K562 (cell line): ENCODE measurements around the gene PPP2R5A. TPM values are rescaled to one million over a fixed set of nuclear protein-coding genes. Genes with fewer than 3 reads are reported as not detected.

ENCODE experiments used
- CC2D1A ChIP-seq: fragments of 450-650 bp; IDR thresholded peaks from 2 replicates; pipeline ENCODE4 v1.6.1; 2017; ENCODE audit warnings: mild to moderate bottlenecking
- CREM ChIP-seq: IDR thresholded peaks from 2 replicates; pipeline ENCODE4 v1.6.1; 2014; ENCODE audit warnings: antibody characterized with exemption, low read depth
- FOXJ2 ChIP-seq: fragments of 200-800 bp; sonication (Bioruptor generic); IDR thresholded peaks from 2 replicates; pipeline ENCODE4 v1.6.1; 2016; ENCODE audit warnings: missing genetic modification characterization, missing compliant biosample characterization
- GABPA ChIP-seq: fragments of 200-800 bp; sonication (Bioruptor generic); conservative IDR thresholded peaks from 2 replicates; pipeline ENCODE4 v1.6.1; 2016; ENCODE audit warnings: low read depth, missing genetic modification characterization, missing compliant biosample characterization
- HDAC8 ChIP-seq: fragments of 450-650 bp; IDR thresholded peaks from 2 replicates; pipeline ENCODE4 v1.6.1; 2016; ENCODE audit warnings: mild to moderate bottlenecking, missing genetic modification characterization, moderate library complexity, missing compliant biosample characterization
- HNRNPUL1 ChIP-seq: fragments of 200-400 bp; formaldehyde crosslinking; IDR thresholded peaks from 2 replicates; pipeline ENCODE4 v1.6.1; 2017; ENCODE audit warnings: low read length
- L3MBTL2 ChIP-seq: fragments of 450-650 bp; IDR thresholded peaks from 2 replicates; pipeline ENCODE4 v1.6.1; 2016; ENCODE audit warnings: mild to moderate bottlenecking, moderate library complexity
- POLR2A ChIP-seq: fragments of 450-650 bp; conservative IDR thresholded peaks from 2 replicates; pipeline ENCODE4 v1.6.1; 2016
- POLR2AphosphoS2 ChIP-seq: IDR thresholded peaks from 2 replicates; pipeline ENCODE4 v1.6.1; 2012; ENCODE audit warnings: low read length, improper control_type of control experiment
- PRPF4 ChIP-seq: fragments of 200-400 bp; formaldehyde crosslinking; IDR thresholded peaks from one replicate; pipeline ENCODE4 v1.6.1; 2017; ENCODE audit warnings: low read length, low read depth, mild to moderate bottlenecking; ENCODE audit not compliant: insufficient read depth, poor library complexity, severe bottlenecking
- SIRT6 ChIP-seq: IDR thresholded peaks from one replicate; pipeline ENCODE4 v1.6.1; 2012; ENCODE audit warnings: low read depth, mild to moderate bottlenecking, control low read depth, inconsistent platforms, low read length, moderate library complexity
- SMC3 ChIP-seq: conservative IDR thresholded peaks from 2 replicates; pipeline ENCODE4 v1.6.1; 2011; ENCODE audit warnings: low read depth, low read length, improper control_type of control experiment; ENCODE audit not compliant: insufficient read depth
- SRF ChIP-seq, 2 experiments: fragments of 250-450, 450-650 bp in 1 of 2; sonication (Bioruptor Pico) in 1 of 2; sonication (generic) in 1 of 2; formaldehyde crosslinking; IDR thresholded peaks; 2 replicates each; pipeline versions ENCODE4 v1.5.0 to v1.5.1; 2020 to 2022; ENCODE audit warnings: mild to moderate bottlenecking in 1 of 2, missing genetic modification reagents in 1 of 2
- TBL1XR1 ChIP-seq, 2 experiments: IDR thresholded peaks; 2 replicates each; pipeline ENCODE4 v1.6.1; 2012; ENCODE audit warnings: improper control_type of control experiment in 2 of 2, low read length in 2 of 2, mild to moderate bottlenecking in 1 of 2
- TCFL5 ChIP-seq: fragments of 250-450 bp; sonication (Bioruptor Pico); conservative IDR thresholded peaks from 2 replicates; pipeline ENCODE4 v1.6.1; 2021; ENCODE audit warnings: mild to moderate bottlenecking, moderate library complexity, matching md5 sums
- ZKSCAN1 ChIP-seq: fragments of 150-350 bp; IDR thresholded peaks from 2 replicates; pipeline ENCODE4 v1.6.1; 2016; ENCODE audit warnings: low read depth, low read length
- ZNF124 ChIP-seq: sonication (generic); formaldehyde crosslinking; IDR thresholded peaks from 2 replicates; pipeline ENCODE4 v1.8.1; 2022; ENCODE audit warnings: missing genetic modification reagents
- ZNF764 ChIP-seq: fragments of 250-450 bp; sonication (Bioruptor Pico); IDR thresholded peaks from 2 replicates; pipeline ENCODE4 v1.4.0; 2020; ENCODE audit warnings: low read depth, mild to moderate bottlenecking, moderate library complexity
- polyA plus RNA-seq, 8 experiments: library from polyadenylated mRNA; depleted of rRNA in 4 of 8; stranded (reverse) in 5 of 8; unstranded in 3 of 8; fragments of >200 nt; fragmentation: Nextera tagmentation in 2 of 8; fragmentation: Illumina TruSeq in 1 of 8; extraction: Ambion mirVana in 2 of 8; extraction: Trizol in 1 of 8; gene quantifications; 2 replicates each; pipeline versions ENCODE4 v1.2.1 to v1.2.3, GENCODE V29; 2011 to 2014; ENCODE audit warnings: inconsistent platforms in 1 of 8, missing spikeins in 1 of 8
- total RNA-seq, 7 experiments: library from RNA; depleted of rRNA in 6 of 7; stranded (reverse); fragments of >200 nt in 6 of 7; fragmentation: Illumina TruSeq in 2 of 7; extraction: Trizol in 2 of 7; gene quantifications; 2 replicates each; pipeline versions ENCODE4 v1.2.1 to v1.2.3, GENCODE V29; 2011 to 2021; ENCODE audit warnings: low replicate concordance in 1 of 7
- TF ChIP-seq, protein P1 (sequence below): sonication (generic); formaldehyde crosslinking; IDR thresholded peaks from 2 replicates; pipeline ENCODE4 v1.8.0; 2022; ENCODE audit warnings: mild to moderate bottlenecking, missing genetic modification reagents
- TF ChIP-seq, protein P2 (sequence below): sonication (generic); formaldehyde crosslinking; IDR thresholded peaks from 2 replicates; pipeline ENCODE4 v1.8.1; 2023; ENCODE audit warnings: mild to moderate bottlenecking, missing genetic modification reagents
- TF ChIP-seq, protein P3 (sequence below): fragments of 150-350 bp; conservative IDR thresholded peaks from 2 replicates; pipeline ENCODE4 v1.6.1; 2014; ENCODE audit warnings: low read length
- TF ChIP-seq, protein P4 (sequence below): sonication (generic); formaldehyde crosslinking; IDR thresholded peaks from 2 replicates; pipeline ENCODE4 v1.8.0; 2022; ENCODE audit warnings: missing genetic modification reagents, mild to moderate bottlenecking, moderate library complexity, borderline replicate concordance

Gene PPP2R5A
- total and polyA plus RNA-seq, 9 of the 15 experiments (the other 6 are each of a cell fraction or from before 2014, with no cell fraction given): 26.9 to 106 (median 64.3) TPM

DNA sequence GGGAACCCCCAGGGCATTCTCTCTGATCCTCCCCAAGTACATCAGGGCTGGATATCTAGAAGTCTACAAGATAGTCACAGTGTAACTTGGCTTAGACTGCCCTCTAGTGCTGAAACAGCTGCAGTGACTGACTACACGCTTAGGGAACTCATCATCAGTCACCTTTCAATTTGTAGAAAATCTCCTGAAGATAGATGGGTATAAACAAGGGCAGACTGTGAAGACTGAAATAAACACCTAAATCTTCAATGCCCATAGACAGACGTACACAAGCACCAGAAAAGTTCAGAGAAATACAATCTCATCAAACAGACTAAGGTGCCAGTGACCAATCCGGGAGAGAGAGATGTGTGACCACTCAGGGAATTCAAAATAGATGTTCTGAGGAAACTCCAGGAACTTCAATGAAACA is 82.9 kb downstream of the PPP2R5A start (continued):
- TF ChIP-seq ZNF124 (CRISPR knock-in tag) (no peak), CREM (no peak), SRF (CRISPR knock-in tag; IDR thresholded peaks at IDR 0.05) (no peak), SIRT6 (no peak), HNRNPUL1 (no peak), SMC3 (peak; percentile 75), GABPA (tag) (no peak), PRPF4 (no peak), POLR2AphosphoS2 (no peak), ZNF764 (CRISPR knock-in tag) (no peak), FOXJ2 (no peak), HDAC8 (tag) (no peak), POLR2A (no peak), L3MBTL2 (no peak), CC2D1A (peak; percentile 63), ZKSCAN1 (no peak), TCFL5 (CRISPR knock-in tag) (no peak), TBL1XR1 (IDR thresholded peaks at IDR 0.05; ENCODE audit: low read length in 2 of 2) (no peak)
- TF ChIP-seq, protein P1, sequence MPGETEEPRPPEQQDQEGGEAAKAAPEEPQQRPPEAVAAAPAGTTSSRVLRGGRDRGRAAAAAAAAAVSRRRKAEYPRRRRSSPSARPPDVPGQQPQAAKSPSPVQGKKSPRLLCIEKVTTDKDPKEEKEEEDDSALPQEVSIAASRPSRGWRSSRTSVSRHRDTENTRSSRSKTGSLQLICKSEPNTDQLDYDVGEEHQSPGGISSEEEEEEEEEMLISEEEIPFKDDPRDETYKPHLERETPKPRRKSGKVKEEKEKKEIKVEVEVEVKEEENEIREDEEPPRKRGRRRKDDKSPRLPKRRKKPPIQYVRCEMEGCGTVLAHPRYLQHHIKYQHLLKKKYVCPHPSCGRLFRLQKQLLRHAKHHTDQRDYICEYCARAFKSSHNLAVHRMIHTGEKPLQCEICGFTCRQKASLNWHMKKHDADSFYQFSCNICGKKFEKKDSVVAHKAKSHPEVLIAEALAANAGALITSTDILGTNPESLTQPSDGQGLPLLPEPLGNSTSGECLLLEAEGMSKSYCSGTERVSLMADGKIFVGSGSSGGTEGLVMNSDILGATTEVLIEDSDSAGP (CRISPR knock-in tag): no peak
- TF ChIP-seq, protein P2, sequence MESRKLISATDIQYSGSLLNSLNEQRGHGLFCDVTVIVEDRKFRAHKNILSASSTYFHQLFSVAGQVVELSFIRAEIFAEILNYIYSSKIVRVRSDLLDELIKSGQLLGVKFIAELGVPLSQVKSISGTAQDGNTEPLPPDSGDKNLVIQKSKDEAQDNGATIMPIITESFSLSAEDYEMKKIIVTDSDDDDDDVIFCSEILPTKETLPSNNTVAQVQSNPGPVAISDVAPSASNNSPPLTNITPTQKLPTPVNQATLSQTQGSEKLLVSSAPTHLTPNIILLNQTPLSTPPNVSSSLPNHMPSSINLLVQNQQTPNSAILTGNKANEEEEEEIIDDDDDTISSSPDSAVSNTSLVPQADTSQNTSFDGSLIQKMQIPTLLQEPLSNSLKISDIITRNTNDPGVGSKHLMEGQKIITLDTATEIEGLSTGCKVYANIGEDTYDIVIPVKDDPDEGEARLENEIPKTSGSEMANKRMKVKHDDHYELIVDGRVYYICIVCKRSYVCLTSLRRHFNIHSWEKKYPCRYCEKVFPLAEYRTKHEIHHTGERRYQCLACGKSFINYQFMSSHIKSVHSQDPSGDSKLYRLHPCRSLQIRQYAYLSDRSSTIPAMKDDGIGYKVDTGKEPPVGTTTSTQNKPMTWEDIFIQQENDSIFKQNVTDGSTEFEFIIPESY (CRISPR knock-in tag): no peak; the same call in 1 of the 2 replicates
- TF ChIP-seq, protein P3, sequence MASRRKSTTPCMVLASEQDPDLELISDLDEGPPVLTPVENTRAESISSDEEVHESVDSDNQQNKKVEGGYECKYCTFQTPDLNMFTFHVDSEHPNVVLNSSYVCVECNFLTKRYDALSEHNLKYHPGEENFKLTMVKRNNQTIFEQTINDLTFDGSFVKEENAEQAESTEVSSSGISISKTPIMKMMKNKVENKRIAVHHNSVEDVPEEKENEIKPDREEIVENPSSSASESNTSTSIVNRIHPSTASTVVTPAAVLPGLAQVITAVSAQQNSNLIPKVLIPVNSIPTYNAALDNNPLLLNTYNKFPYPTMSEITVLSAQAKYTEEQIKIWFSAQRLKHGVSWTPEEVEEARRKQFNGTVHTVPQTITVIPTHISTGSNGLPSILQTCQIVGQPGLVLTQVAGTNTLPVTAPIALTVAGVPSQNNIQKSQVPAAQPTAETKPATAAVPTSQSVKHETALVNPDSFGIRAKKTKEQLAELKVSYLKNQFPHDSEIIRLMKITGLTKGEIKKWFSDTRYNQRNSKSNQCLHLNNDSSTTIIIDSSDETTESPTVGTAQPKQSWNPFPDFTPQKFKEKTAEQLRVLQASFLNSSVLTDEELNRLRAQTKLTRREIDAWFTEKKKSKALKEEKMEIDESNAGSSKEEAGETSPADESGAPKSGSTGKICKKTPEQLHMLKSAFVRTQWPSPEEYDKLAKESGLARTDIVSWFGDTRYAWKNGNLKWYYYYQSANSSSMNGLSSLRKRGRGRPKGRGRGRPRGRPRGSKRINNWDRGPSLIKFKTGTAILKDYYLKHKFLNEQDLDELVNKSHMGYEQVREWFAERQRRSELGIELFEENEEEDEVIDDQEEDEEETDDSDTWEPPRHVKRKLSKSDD: no peak
- TF ChIP-seq, protein P4, sequence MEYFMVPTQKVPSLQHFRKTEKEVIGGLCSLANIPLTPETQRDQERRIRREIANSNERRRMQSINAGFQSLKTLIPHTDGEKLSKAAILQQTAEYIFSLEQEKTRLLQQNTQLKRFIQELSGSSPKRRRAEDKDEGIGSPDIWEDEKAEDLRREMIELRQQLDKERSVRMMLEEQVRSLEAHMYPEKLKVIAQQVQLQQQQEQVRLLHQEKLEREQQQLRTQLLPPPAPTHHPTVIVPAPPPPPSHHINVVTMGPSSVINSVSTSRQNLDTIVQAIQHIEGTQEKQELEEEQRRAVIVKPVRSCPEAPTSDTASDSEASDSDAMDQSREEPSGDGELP (CRISPR knock-in tag): no peak
